Psoas muscle (tissue), 8 donors: ENCODE measurements around the gene LARP7. TPM values are rescaled to one million over a fixed set of nuclear protein-coding genes. Genes with fewer than 3 reads are reported as not detected.

ENCODE experiments used
- ATAC-seq, 4 donors: fragments of 200-7000 bp; cut with Tn5 transposase; one replicate each; pipeline ENCODE4 v1.9.1; 2020; ENCODE audit warnings: moderate library complexity in 3 of 4, mild to moderate bottlenecking in 2 of 4
- DNase-seq, 2 donors: peaks; one replicate each; pipeline ENCODE4 v3.0.0-alpha.2; 2020
- H3K27ac ChIP-seq: fragments of 200-600 bp; one replicate; pipeline ENCODE4 v1.8.0; 2022
- H3K27me3 ChIP-seq, 3 donors: fragments of 200-600 bp in 1 of 3; one replicate each; pipeline versions ENCODE4 v1.6.1 to v1.8.0; 2013 to 2022; ENCODE audit warnings: low read length in 2 of 3, mild to moderate bottlenecking in 2 of 3, moderate library complexity in 1 of 3; ENCODE audit not compliant: insufficient read depth in 3 of 3
- H3K36me3 ChIP-seq, 2 donors: fragments of 200-600 bp in 1 of 2; one replicate each; pipeline versions ENCODE4 v1.6.1 to v1.8.0; 2013 to 2022; ENCODE audit warnings: low read depth in 1 of 2, mild to moderate bottlenecking in 1 of 2, moderate library complexity in 1 of 2; ENCODE audit not compliant: insufficient read depth in 1 of 2
- H3K4me1 ChIP-seq: fragments of 200-600 bp; one replicate; pipeline ENCODE4 v1.8.0; 2022
- H3K4me3 ChIP-seq: fragments of 200-600 bp; one replicate; pipeline ENCODE4 v1.8.0; 2022; ENCODE audit warnings: mild to moderate bottlenecking
- H3K9me3 ChIP-seq: fragments of 200-600 bp; one replicate; pipeline ENCODE4 v1.8.0; 2022
- CTCF ChIP-seq: fragments of 200-600 bp; IDR thresholded peaks from one replicate; pipeline ENCODE4 v1.8.0; 2022; ENCODE audit warnings: antibody characterized with exemption
- WGBS, 3 donors: extraction: QIAGEN DNeasy Blood & Tissue Kit; methylation state at CpG; one replicate each; pipeline versions ENCODE4 v1.1.6 to v1.1.7; 2013; 5-methylcytosine and 5-hydroxymethylcytosine counted together
- intact Hi-C, 2 donors: fragments of 100-400 bp; cut with DNase I; formaldehyde crosslinking; loops; one replicate each; pipeline versions ENCODE4 v1.11.0 to v1.14.2; 2022
- polyA plus RNA-seq, 3 donors: library from polyadenylated mRNA; stranded (reverse); fragments of 200-250 nt; gene quantifications; one replicate each; pipeline ENCODE4 v1.2.3, GENCODE V29; 2013
- total RNA-seq, 4 donors: library from RNA; stranded (reverse); fragmentation: NEBNext Ultra II Directional in 2 of 4; extraction: Animal tissue kit (Norgen Biotek cat#: 25700) in 2 of 4; gene quantifications; one replicate each; pipeline versions ENCODE4 v1.2.1 to v1.2.4, GENCODE V29; 2021 to 2023
- donor health status: healthy with polysubstance abuse.
- donor health status: DM: no; HTN: no; CAD: no; lungs with moderate emphysema.
- donor health status: Bipolar disorder and iron deficiency.
- donor health status: healthy.
- donor health status: DM: yes; HTN: yes; CAD: no.
- donor health status: DM: no; HTN: no; CAD: no.
- donor health status: DM: no; HTN: no; CAD: no.
- donor health status: DM: yes; HTN: yes; CAD: no.

LARP7 gene
- total and polyA plus RNA-seq, 7 donors = 25.7 to 45.5 (median 32.9) TPM

GRCh38 chr4:112677519-112678091 lies 40.7 kb downstream of the LARP7 start:
- no peak for TF ChIP-seq CTCF
- DNase-seq (no peak), ATAC-seq (peak in 1 of 4 donors; percentile 68)
- H3K36me3 ChIP-seq = no peaks in the 10 kb centered on the region
- peaks cover 17% of the 10 kb centered on the region for H3K4me1 ChIP-seq
- H3K27ac ChIP-seq = no peak overlapping the region
- H3K27me3 ChIP-seq = no peaks in the 10 kb centered on the region
- 40 to 65% (median 44%) methylated on average over 2 of the region's 2 CpGs for WGBS, 3 donors
- no peak overlapping the region for H3K4me3 ChIP-seq
- no peaks in the 10 kb centered on the region for H3K9me3 ChIP-seq
- intact Hi-C loops = no loop called here

GRCh38 chr4:112680996-112681395 lies 44.1 kb downstream of the LARP7 start:
- intact Hi-C loops = no loop called here

GRCh38 chr4:112693507-112693906 lies 56.6 kb downstream of the LARP7 start:
- ATAC-seq (no peak), DNase-seq (no peak)
- H3K27ac ChIP-seq = no peak overlapping the region
- H3K9me3 ChIP-seq = no peaks in the 10 kb centered on the region
- 87 to 92% (median 89%) methylated on average over 10 of the region's 10 CpGs for WGBS, 3 donors
- intact Hi-C loops = no loop called here
- TF ChIP-seq CTCF = no peak
- no peaks in the 10 kb centered on the region for H3K27me3 ChIP-seq
- no peaks in the 10 kb centered on the region for H3K36me3 ChIP-seq
- no peaks in the 10 kb centered on the region for H3K4me1 ChIP-seq
- no peak overlapping the region for H3K4me3 ChIP-seq

More at GRCh38 chr4:112680996-112681395, 44.1 kb downstream of the LARP7 start:
- H3K36me3 ChIP-seq = no peaks in the 10 kb centered on the region
- no peaks in the 10 kb centered on the region for H3K27me3 ChIP-seq
- no peak for TF ChIP-seq CTCF
- H3K4me3 ChIP-seq = no peak overlapping the region
- DNase-seq (no peak), ATAC-seq (no peak)
- H3K27ac ChIP-seq = no peak overlapping the region
- H3K4me1 ChIP-seq = no peaks in the 10 kb centered on the region
- 69 to 75% (median 74%) methylated on average over 2 of the region's 2 CpGs for whole genome bisulfite sequencing, 3 donors
- no peaks in the 10 kb centered on the region for H3K9me3 ChIP-seq

GRCh38 chr4:112700679-112701078 lies 63.7 kb downstream of the LARP7 start:
- intact Hi-C loops = no loop called here
- H3K9me3 ChIP-seq = no peaks in the 10 kb centered on the region
- no peak overlapping the region for H3K27ac ChIP-seq
- H3K36me3 ChIP-seq = no peaks in the 10 kb centered on the region
- H3K4me1 ChIP-seq = no peaks in the 10 kb centered on the region
- no peak overlapping the region for H3K4me3 ChIP-seq
- ATAC-seq (no peak), DNase-seq (no peak)
- 95 to 99% (median 96%) methylated on average over 3 of the region's 3 CpGs for WGBS, 3 donors
- no peaks in the 10 kb centered on the region for H3K27me3 ChIP-seq
- no peak for TF ChIP-seq CTCF

- no peak for TF ChIP-seq CTCF
- H3K4me1 ChIP-seq = no peaks in the 10 kb centered on the region
- no peaks in the 10 kb centered on the region for H3K27me3 ChIP-seq
- H3K27ac ChIP-seq = no peak overlapping the region
- H3K4me3 ChIP-seq = no peak overlapping the region
- WGBS, 3 donors = 90 to 100% (median 94%) methylated on average over 1 of the region's 1 CpG
- H3K36me3 ChIP-seq = no peaks in the 10 kb centered on the region
- intact Hi-C loops = no loop called here
- H3K9me3 ChIP-seq = no peaks in the 10 kb centered on the region
- ATAC-seq = no peak
- no peak for DNase-seq
Measured at GRCh38 chr4:112702892-112703291, 65.9 kb downstream of the LARP7 start.
